GM12878 (cell line): ENCODE data around the gene PTCD2. TPM values are rescaled to one million over a fixed set of nuclear protein-coding genes. Genes with fewer than 3 reads are reported as not detected.

Source experiments
- ATAC-seq: fragments of 200-7000 bp; cut with Tn5 transposase; 3 replicates; pipeline ENCODE4 v1.9.1; 2020; ENCODE audit warnings: mild to moderate bottlenecking, moderate library complexity
- BruUV-seq: library from RNA; stranded (reverse); fragments of 400-500 nt; replicated peaks from 2 replicates; lab custom pipeline; 2021; lab: Mats Ljungman, UMichigan
- CTCF ChIA-PET: fragments of 300-600 bp; sonication (Branson Sonifier 250); formaldehyde crosslinking; extraction: SDS; loops from one replicate; lab custom pipeline; 2021; ENCODE audit warnings: inconsistent platforms; lab: Yijun Ruan, JAX
- POLR2A ChIA-PET: fragments of 350-600 bp; formaldehyde crosslinking; extraction: SDS; loops from one replicate; lab custom pipeline; 2021; ENCODE audit warnings: inconsistent platforms; lab: Charles Lee
- RAD21 ChIA-PET: fragments of 300-600 bp; sonication (Branson Sonifier 250); formaldehyde crosslinking; loops from one replicate; lab custom pipeline; 2023; ENCODE audit warnings: antibody characterized with exemption; ENCODE audit not compliant: unreplicated experiment; lab: Charles Lee
- SMC1A ChIA-PET: fragments of 300-600 bp; sonication (Branson Sonifier 250); formaldehyde crosslinking; loops from one replicate; lab custom pipeline; 2023; ENCODE audit not compliant: unreplicated experiment, uncharacterized antibody; lab: Charles Lee
- DNase-seq: peaks from one replicate; pipeline ENCODE4 v3.0.0-alpha.2; 2011; ENCODE audit warnings: low read depth, low spot score
- FAIRE-seq: peaks from 3 replicates; lab custom pipeline; 2011; peaks lifted over from hg19 to GRCh38; lab: Jason Lieb, UNC
- H2AFZ ChIP-seq: 2 replicates; pipeline ENCODE4 v1.6.0; 2011; ENCODE audit warnings: low read depth, low read length, control low read depth; ENCODE audit not compliant: control insufficient read depth
- H3K27ac ChIP-seq: 2 replicates; pipeline ENCODE4 v1.5.1; 2011; ENCODE audit warnings: control low read depth; ENCODE audit not compliant: control insufficient read depth, insufficient read depth
- H3K27me3 ChIP-seq, 2 experiments: replicated peaks in 1 of 2; 2 replicates each; pipeline versions ENCODE4 v1.6.0 to v1.6.1; 2011; ENCODE audit warnings: low read length in 1 of 2; ENCODE audit not compliant: control insufficient read depth in 2 of 2, insufficient read depth in 2 of 2
- H3K36me3 ChIP-seq, 2 experiments: 2 replicates each; pipeline ENCODE4 v1.5.1; 2011; ENCODE audit warnings: low read length in 1 of 2; ENCODE audit not compliant: control insufficient read depth in 2 of 2, insufficient read depth in 2 of 2
- H3K4me1 ChIP-seq: 2 replicates; pipeline ENCODE4 v1.6.1; 2011; ENCODE audit warnings: mild to moderate bottlenecking, low read length, moderate library complexity, mixed read lengths; ENCODE audit not compliant: control insufficient read depth, insufficient read depth
- H3K4me2 ChIP-seq: 2 replicates; pipeline ENCODE4 v1.6.0; 2011; ENCODE audit warnings: control low read depth; ENCODE audit not compliant: control insufficient read depth, insufficient read depth
- H3K4me3 ChIP-seq: fragments of 200-600 bp; sonication (generic); 2 replicates; pipeline ENCODE4 v1.5.1; 2016
- H3K79me2 ChIP-seq: 2 replicates; pipeline ENCODE4 v1.6.0; 2011; ENCODE audit warnings: low read length; ENCODE audit not compliant: control insufficient read depth, insufficient read depth
- H3K9ac ChIP-seq: 2 replicates; pipeline ENCODE4 v1.8.0; 2011; ENCODE audit warnings: low read length, control low read depth, mixed read lengths; ENCODE audit not compliant: control insufficient read depth, insufficient read depth
- H3K9me3 ChIP-seq: replicated peaks from 3 replicates; pipeline ENCODE4 v1.5.1; 2011; ENCODE audit warnings: mild to moderate bottlenecking, low read length; ENCODE audit not compliant: control insufficient read depth, insufficient read depth
- H4K20me1 ChIP-seq: 2 replicates; pipeline ENCODE4 v1.6.0; 2011; ENCODE audit not compliant: control insufficient read depth, insufficient read depth
- BCL11A ChIP-seq: IDR thresholded peaks from 2 replicates; pipeline ENCODE4 v1.6.1; 2011; ENCODE audit warnings: low read depth, low read length
- CHD4 ChIP-seq: fragments of 200-600 bp; sonication (generic); IDR thresholded peaks from 2 replicates; pipeline ENCODE4 v1.6.1; 2016; ENCODE audit warnings: mild to moderate bottlenecking
- CREB1 ChIP-seq: IDR thresholded peaks from 2 replicates; pipeline ENCODE4 v1.6.1; 2012; ENCODE audit warnings: low read depth, mild to moderate bottlenecking, inconsistent platforms
- CREM ChIP-seq: IDR thresholded peaks from 2 replicates; pipeline ENCODE4 v1.6.1; 2014; ENCODE audit warnings: antibody characterized with exemption, low read depth
- CTCF ChIP-seq, 3 experiments: IDR thresholded peaks in 2 of 3; conservative IDR thresholded peaks in 1 of 3; 2 replicates each; pipeline ENCODE4 v1.5.1; 2011; ENCODE audit warnings: low read depth in 3 of 3, low read length in 3 of 3, mild to moderate bottlenecking in 3 of 3, control low read depth in 2 of 3, moderate library complexity in 2 of 3, inconsistent platforms in 1 of 3, mixed read lengths in 1 of 3; ENCODE audit not compliant: control insufficient read depth in 2 of 3, insufficient read depth in 1 of 3; ENCODE audit errors: extremely low read depth in 1 of 3
- FOS ChIP-seq: IDR thresholded peaks from 3 replicates; pipeline ENCODE4 v1.6.1; 2011; ENCODE audit warnings: borderline replicate concordance; ENCODE audit not compliant: insufficient read length; ENCODE audit errors: extremely low read depth
- MYC ChIP-seq: IDR thresholded peaks from 2 replicates; pipeline ENCODE4 v1.6.1; 2011; ENCODE audit warnings: mild to moderate bottlenecking, low read length, moderate library complexity, inconsistent platforms; ENCODE audit not compliant: insufficient read depth, insufficient replicate concordance, insufficient read length, severe bottlenecking
- NRF1 ChIP-seq: conservative IDR thresholded peaks from 2 replicates; pipeline ENCODE4 v1.6.1; 2011; ENCODE audit warnings: mild to moderate bottlenecking, low read depth, low read length, improper control_type of control experiment
- PML ChIP-seq: IDR thresholded peaks from 2 replicates; pipeline ENCODE4 v1.6.1; 2012; ENCODE audit warnings: low read length, inconsistent platforms
- RUNX3 ChIP-seq: IDR thresholded peaks from 2 replicates; pipeline ENCODE4 v1.6.1; 2012; ENCODE audit warnings: low read length, inconsistent platforms
- ZBTB33 ChIP-seq: fragments of 450-650 bp; IDR thresholded peaks from 2 replicates; pipeline ENCODE4 v1.6.1; 2017; ENCODE audit warnings: mild to moderate bottlenecking
- ZZZ3 ChIP-seq: IDR thresholded peaks from 2 replicates; pipeline ENCODE4 v1.6.1; 2011; ENCODE audit warnings: low read depth; ENCODE audit not compliant: control insufficient read depth, insufficient read length
- WGBS: methylation state at CpG from one replicate; pipeline ENCODE4 v1.1.6; 2016; ENCODE audit warnings: low lambda C conversion rate; ENCODE audit not compliant: insufficient replicate concordance, insufficient coverage; ENCODE audit errors: missing lambda C conversion rate; 5-methylcytosine and 5-hydroxymethylcytosine counted together
- in situ Hi-C: fragments of 300-500 bp; cut with MboI; formaldehyde crosslinking; loops from 9 replicates; pipeline ENCODE4 v1.14.3; 2018; ENCODE audit warnings: mixed read lengths
- intact Hi-C: fragments of 100-400 bp; cut with micrococcal nuclease; formaldehyde crosslinking; loops from one replicate; pipeline ENCODE4 v1.14.2; 2022; ENCODE audit not compliant: unreplicated experiment
- polyA plus RNA-seq, 11 experiments: library from polyadenylated mRNA; depleted of rRNA in 4 of 11; unstranded in 6 of 11; stranded (reverse) in 5 of 11; fragments of >200 nt; fragmentation: Nextera tagmentation in 4 of 11; fragmentation: Illumina TruSeq in 1 of 11; extraction: Ambion mirVana in 4 of 11; extraction: Trizol in 1 of 11; gene quantifications; 1 replicate in 1 of 11; 2 replicates in 10 of 11; pipeline versions ENCODE4 v1.2.1 to v1.2.3, GENCODE V29; 2011 to 2016; ENCODE audit warnings: inconsistent platforms in 2 of 11, missing spikeins in 2 of 11, low read depth in 1 of 11
- total RNA-seq, 4 experiments: library from RNA; depleted of rRNA in 3 of 4; stranded (reverse); fragments of >200 nt in 3 of 4; fragmentation: Illumina TruSeq in 1 of 4; extraction: Trizol in 1 of 4; gene quantifications; 2 replicates each; pipeline versions ENCODE4 v1.2.1 to v1.2.3, GENCODE V29; 2013 to 2021

Gene PTCD2
- total and polyA plus RNA-seq, 10 of the 15 experiments (the other 5 are each of a cell fraction or from before 2014, with no cell fraction given): 8.7 to 15.0 (median 11.9) TPM

- TF ChIP-seq CTCF (IDR thresholded peaks at IDR 0.05 in 2 of 3, conservative IDR thresholded peaks at IDR 0.05 in 1 of 3; ENCODE audit: control insufficient read depth in 2 of 3, extremely low read depth in 1 of 3, insufficient read depth in 1 of 3, low read depth in 3 of 3, low read length in 3 of 3) (no peak), ZZZ3 (no peak), FOS (no peak), BCL11A (no peak), ZBTB33 (no peak)
Measured at GRCh38 chr5:72288924-72289323, 31.2 kb upstream of the PTCD2 start (continued).

GRCh38 chr5:72290356-72291133, 29.6 kb upstream of the PTCD2 start:
- Histone ChIP-seq H3K4me1 (peaks cover 23% of the 10 kb centered on the region), H3K27me3 (no peaks in the 10 kb centered on the region), H2AFZ (no peak overlapping the region), H3K36me3 (no peaks in the 10 kb centered on the region; a peak in 3 of 4 replicates), H3K27ac (peak overlapping the region; percentile 50), H4K20me1 (no peaks in the 10 kb centered on the region), H3K4me2 (no peak overlapping the region), H3K79me2 (peaks cover 8% of the 10 kb centered on the region), H3K9me3 (no peaks in the 10 kb centered on the region; the same call in 2 of the 3 replicates), H3K4me3 (no peak overlapping the region), H3K9ac (peak overlapping the region; percentile 19; the same call in 1 of the 2 replicates)
- no peak for DNase-seq
- SMC1A ChIA-PET: interaction anchor here (1.2 kb wide), 1 partner anchor 42 kb away, joined by 5 read pairs; no protein-coding TSS in a partner anchor
- POLR2A ChIA-PET: no interaction called here
- TF ChIP-seq CREB1 (peak; percentile 61; the same call in 1 of the 2 replicates), CREM (peak; percentile 51; the same call in 1 of the 2 replicates), PML (no peak), RUNX3 (0 out of 2 replicates have a peak, but pooled peaks have one; percentile 5), CHD4 (no peak), NRF1 (no peak), MYC (no peak)
- intact Hi-C loops: no loop called here
- FAIRE-seq: no peak
- in situ Hi-C loops: no loop called here
- ATAC-seq: no peak
- CTCF ChIA-PET: interaction anchor here (1.0 to 3.1 kb wide), 3 partner anchors 9 to 22 kb away, joined by 3 to 20 read pairs (median 9); no protein-coding TSS in a partner anchor
- no TSS peak for BruUV-seq
- RAD21 ChIA-PET: interaction anchor here (3.4 kb wide), 1 partner anchor 14 kb away, joined by 29 read pairs; no protein-coding TSS in a partner anchor
- 67% methylated on average over 6 of the region's 6 CpGs for WGBS
